Mesothelial cell of epicardium (in vitro differentiated cells): ENCODE results near the gene SREK1IP1. TPM values are rescaled to one million over a fixed set of nuclear protein-coding genes. Genes with fewer than 3 reads are reported as not detected.

Source experiments
- DNase-seq, 2 experiments: peaks; one replicate each; pipeline ENCODE4 v3.0.0; 2021; ENCODE audit warnings: low spot score in 2 of 2; ENCODE audit not compliant: unreplicated experiment in 2 of 2
- H3K27ac Mint-ChIP-seq: 2 replicates; pipeline ENCODE4 v1.8.0; 2021; ENCODE audit warnings: mixed read lengths
- H3K27me3 Mint-ChIP-seq: 2 replicates; pipeline ENCODE4 v1.8.0; 2021; ENCODE audit warnings: low read depth, mixed read lengths
- H3K36me3 Mint-ChIP-seq: 2 replicates; pipeline ENCODE4 v1.8.0; 2021; ENCODE audit warnings: mixed read lengths
- H3K4me1 Mint-ChIP-seq: 2 replicates; pipeline ENCODE4 v1.8.0; 2021; ENCODE audit warnings: mixed read lengths
- H3K4me3 Mint-ChIP-seq: 2 replicates; pipeline ENCODE4 v1.8.0; 2021; ENCODE audit warnings: mild to moderate bottlenecking, moderate library complexity, mixed read lengths
- H3K9me3 Mint-ChIP-seq: 2 replicates; pipeline ENCODE4 v1.8.0; 2021; ENCODE audit warnings: mixed read lengths
- CTCF ChIP-seq: fragments of 200-600 bp; sonication (generic); IDR thresholded peaks from one replicate; pipeline ENCODE4 v1.5.0; 2021; ENCODE audit warnings: antibody characterized with exemption; ENCODE audit not compliant: unreplicated experiment
- total RNA-seq: library from RNA; stranded (reverse); gene quantifications from 3 replicates; pipeline ENCODE4 v1.2.1, GENCODE V29; 2021

SREK1IP1 gene
- 20.9 to 25.9 TPM (median 23.4 TPM) in 3 replicates for total RNA-seq

- peak; percentile 38 to 79 for DNase-seq
- no peak for TF ChIP-seq CTCF
- H3K4me3 Mint-ChIP-seq: peak within 1 kb of the TSS; percentile 99
- H3K27ac Mint-ChIP-seq: peak within 1 kb of the TSS; percentile 100
- H3K36me3 Mint-ChIP-seq: peaks cover 6% of the 10 kb centered on the region
- H3K9me3 Mint-ChIP-seq: no peaks in the 10 kb centered on the region
- peaks cover 24% of the 10 kb centered on the region for H3K4me1 Mint-ChIP-seq
- no peaks in the 10 kb centered on the region for H3K27me3 Mint-ChIP-seq
Observed at GRCh38 chr5:64768358-64769312, at the start of gene SREK1IP1, which contains the start of gene CWC27. Gene SREK1IP1, minus strand, starts transcription at chr5:64768691. Its CDS starts 174 bp downstream, at chr5:64768517. Gene CWC27, plus strand, starts transcription at chr5:64768930. Its CDS starts 217 bp downstream, at chr5:64769147.

GRCh38 chr5:64818245-64818644 lies 49.8 kb upstream of the SREK1IP1 start:
- peaks cover 4% of the 10 kb centered on the region for H3K36me3 Mint-ChIP-seq
- peaks cover 4% of the 10 kb centered on the region for H3K4me1 Mint-ChIP-seq
- no peak for DNase-seq
- no peak overlapping the region for H3K4me3 Mint-ChIP-seq
- no peak overlapping the region for H3K27ac Mint-ChIP-seq
- no peaks in the 10 kb centered on the region for H3K27me3 Mint-ChIP-seq
- no peak for TF ChIP-seq CTCF
- H3K9me3 Mint-ChIP-seq: no peaks in the 10 kb centered on the region

- Mint-ChIP-seq H3K36me3 (peaks cover 10% of the 10 kb centered on the region), H3K4me1 (peaks cover 4% of the 10 kb centered on the region), H3K27me3 (no peaks in the 10 kb centered on the region), H3K27ac (no peak overlapping the region), H3K9me3 (no peaks in the 10 kb centered on the region), H3K4me3 (no peak overlapping the region)
- no peak for DNase-seq
- TF ChIP-seq CTCF: no peak
Observed at GRCh38 chr5:64814073-64814472, 45.6 kb upstream of the SREK1IP1 start.

GRCh38 chr5:64811050-64811640 lies 42.7 kb upstream of the SREK1IP1 start:
- peak; percentile 73 for TF ChIP-seq CTCF
- H3K27ac Mint-ChIP-seq: no peak overlapping the region
- H3K4me1 Mint-ChIP-seq: peaks cover 4% of the 10 kb centered on the region
- H3K4me3 Mint-ChIP-seq: no peak overlapping the region
- no peaks in the 10 kb centered on the region for H3K27me3 Mint-ChIP-seq
- H3K9me3 Mint-ChIP-seq: no peaks in the 10 kb centered on the region
- no peak for DNase-seq
- peaks cover 10% of the 10 kb centered on the region for H3K36me3 Mint-ChIP-seq

- Mint-ChIP-seq H3K27ac (no peak overlapping the region), H3K9me3 (no peaks in the 10 kb centered on the region), H3K27me3 (no peaks in the 10 kb centered on the region), H3K4me1 (no peaks in the 10 kb centered on the region), H3K36me3 (peaks cover 10% of the 10 kb centered on the region), H3K4me3 (no peak overlapping the region)
- TF ChIP-seq CTCF: no peak
- DNase-seq: no peak
Observed at GRCh38 chr5:64807520-64807919, 39.0 kb upstream of the SREK1IP1 start.
